HEK293T (cell line): Measurements from ENCODE around the gene IBTK.

Source experiments
- BHLHE40 ChIP-seq: fragments of 450-650 bp; IDR thresholded peaks from 2 replicates; pipeline ENCODE4 v1.6.1; 2016; ENCODE audit warnings: mild to moderate bottlenecking, moderate library complexity, borderline replicate concordance
- ELF4 ChIP-seq: fragments of 450-650 bp; IDR thresholded peaks from 2 replicates; pipeline ENCODE4 v1.6.1; 2017; ENCODE audit warnings: antibody characterized with exemption
- FOXK2 ChIP-seq: fragments of 450-650 bp; IDR thresholded peaks from 2 replicates; pipeline ENCODE4 v1.6.1; 2016; ENCODE audit warnings: mild to moderate bottlenecking
- HDGF ChIP-seq: fragments of 450-650 bp; IDR thresholded peaks from 2 replicates; pipeline ENCODE4 v1.6.1; 2017; ENCODE audit warnings: antibody characterized with exemption, borderline replicate concordance
- L3MBTL2 ChIP-seq: fragments of 450-650 bp; conservative IDR thresholded peaks from 2 replicates; pipeline ENCODE4 v1.6.1; 2016; ENCODE audit warnings: mild to moderate bottlenecking
- LEF1 ChIP-seq: fragments of 450-650 bp; IDR thresholded peaks from 2 replicates; pipeline ENCODE4 v1.6.1; 2017; ENCODE audit warnings: mild to moderate bottlenecking, borderline replicate concordance
- NFRKB ChIP-seq: fragments of 450-650 bp; IDR thresholded peaks from 2 replicates; pipeline ENCODE4 v1.6.1; 2016; ENCODE audit warnings: mild to moderate bottlenecking, moderate library complexity
- SP1 ChIP-seq: fragments of 450-650 bp; IDR thresholded peaks from 2 replicates; pipeline ENCODE4 v1.6.1; 2017
- SUZ12 ChIP-seq: fragments of 450-650 bp; IDR thresholded peaks from 2 replicates; pipeline ENCODE4 v1.6.1; 2016; ENCODE audit warnings: mild to moderate bottlenecking
- TARDBP ChIP-seq: fragments of 450-650 bp; IDR thresholded peaks from 2 replicates; pipeline ENCODE4 v1.6.1; 2016
- ZNF384 ChIP-seq: fragments of 450-650 bp; IDR thresholded peaks from 2 replicates; pipeline ENCODE4 v1.6.1; 2016
- TF ChIP-seq, protein P1 (sequence below): fragments of 450-650 bp; IDR thresholded peaks from 2 replicates; pipeline ENCODE4 v1.6.1; 2016

DNA sequence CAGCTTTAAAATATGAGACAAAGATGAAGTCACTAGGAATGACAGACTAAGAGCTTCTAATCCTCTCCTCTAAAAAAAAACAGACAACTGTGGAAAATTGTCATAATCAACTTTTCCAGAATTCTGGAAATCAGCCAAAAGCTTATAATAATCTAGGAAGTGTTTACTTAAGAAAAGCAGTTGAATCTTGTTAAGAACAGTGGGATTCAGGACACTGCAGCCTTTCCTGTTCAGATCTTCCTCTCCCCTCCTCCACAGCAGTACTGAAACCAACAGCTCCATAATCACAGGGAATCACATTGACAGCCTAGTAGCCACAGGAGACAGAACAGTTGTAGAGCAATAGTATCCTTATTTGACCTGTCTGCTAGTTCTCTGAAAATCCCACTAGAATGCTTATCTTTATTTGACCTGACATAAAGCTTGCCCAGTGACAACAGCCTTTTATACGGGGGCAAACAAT lies 41.6 kb downstream of the IBTK start:
- TF ChIP-seq SUZ12 (no peak), HDGF (no peak), LEF1 (no peak), SP1 (no peak), BHLHE40 (no peak), ELF4 (no peak), ZNF384 (no peak), NFRKB (no peak), FOXK2 (no peak), L3MBTL2 (no peak), TARDBP (no peak)
- TF ChIP-seq, protein P1, sequence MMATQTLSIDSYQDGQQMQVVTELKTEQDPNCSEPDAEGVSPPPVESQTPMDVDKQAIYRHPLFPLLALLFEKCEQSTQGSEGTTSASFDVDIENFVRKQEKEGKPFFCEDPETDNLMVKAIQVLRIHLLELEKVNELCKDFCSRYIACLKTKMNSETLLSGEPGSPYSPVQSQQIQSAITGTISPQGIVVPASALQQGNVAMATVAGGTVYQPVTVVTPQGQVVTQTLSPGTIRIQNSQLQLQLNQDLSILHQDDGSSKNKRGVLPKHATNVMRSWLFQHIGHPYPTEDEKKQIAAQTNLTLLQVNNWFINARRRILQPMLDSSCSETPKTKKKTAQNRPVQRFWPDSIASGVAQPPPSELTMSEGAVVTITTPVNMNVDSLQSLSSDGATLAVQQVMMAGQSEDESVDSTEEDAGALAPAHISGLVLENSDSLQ = no peak
